ENCODE data around the gene ACTL10. TPM values are rescaled to one million over a fixed set of nuclear protein-coding genes. Genes with fewer than 3 reads are reported as not detected.

Gene ACTL10
- polyA plus RNA-seq, 4 donors = 0.89 to 5.4 (median 2.0) TPM

DNA sequence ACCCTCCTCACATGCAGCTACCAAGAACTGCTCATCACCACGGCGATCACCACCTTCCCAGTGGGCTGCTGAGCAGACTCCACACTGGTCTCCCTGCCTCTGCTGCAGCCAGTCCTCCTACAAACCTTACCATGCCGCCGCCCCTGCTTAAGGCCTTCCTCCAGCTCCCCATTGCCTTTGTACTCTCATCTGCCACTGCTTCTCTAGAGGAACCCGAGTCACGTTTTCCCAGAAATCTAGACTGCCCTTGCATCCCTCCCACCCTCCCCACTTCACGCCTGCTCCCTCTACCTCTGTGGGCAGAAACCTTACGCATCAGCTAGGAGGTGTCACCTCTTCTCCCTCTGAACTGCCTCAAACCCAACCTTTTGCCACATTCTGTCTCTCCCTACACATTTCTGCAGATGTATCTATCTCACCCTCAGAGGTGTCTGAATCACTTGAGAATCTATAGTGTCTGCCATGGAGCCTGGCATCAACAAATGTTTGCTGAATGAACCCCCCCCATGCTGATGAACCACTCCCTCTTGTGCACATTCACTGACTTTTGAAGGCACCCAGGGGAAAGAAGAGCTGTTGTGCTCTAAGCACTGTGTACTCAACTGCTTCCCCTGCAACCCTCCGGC lies 15.1 kb downstream of the ACTL10 start:
- peaks cover 2 to 22% (median 3%) of the 10 kb centered on the region in 3 donors for H3K4me1 ChIP-seq (ENCODE audit: control insufficient read depth in 3 of 3, insufficient read depth in 2 of 3, low read depth in 1 of 3, low read length in 2 of 3)
- FAIRE-seq (no peak), DNase-seq (no peak)
- H3K27ac ChIP-seq (ENCODE audit: low read depth in 1 of 3, low read length in 2 of 3) = no peak overlapping the region
- 79 to 88% (median 85%) methylated on average over 9 of the region's 9 CpGs for WGBS, 3 donors
- H3K36me3 ChIP-seq (ENCODE audit: control insufficient read depth in 3 of 3, insufficient read depth in 2 of 3, low read depth in 1 of 3, low read length in 3 of 3) = peaks cover 0 to 31% (median 0%) of the 10 kb centered on the region in 3 donors
- H3K4me3 ChIP-seq (ENCODE audit: low read depth in 1 of 3, low read length in 3 of 3) = no peak overlapping the region
- H3K9me3 ChIP-seq (ENCODE audit: control insufficient read depth in 2 of 2, insufficient read depth in 1 of 2, low read depth in 1 of 2, low read length in 1 of 2) = no peaks in the 10 kb centered on the region
- H3K27me3 ChIP-seq (ENCODE audit: control insufficient read depth in 3 of 3, insufficient read depth in 3 of 3, low read length in 3 of 3) = no peaks in the 10 kb centered on the region

DNA sequence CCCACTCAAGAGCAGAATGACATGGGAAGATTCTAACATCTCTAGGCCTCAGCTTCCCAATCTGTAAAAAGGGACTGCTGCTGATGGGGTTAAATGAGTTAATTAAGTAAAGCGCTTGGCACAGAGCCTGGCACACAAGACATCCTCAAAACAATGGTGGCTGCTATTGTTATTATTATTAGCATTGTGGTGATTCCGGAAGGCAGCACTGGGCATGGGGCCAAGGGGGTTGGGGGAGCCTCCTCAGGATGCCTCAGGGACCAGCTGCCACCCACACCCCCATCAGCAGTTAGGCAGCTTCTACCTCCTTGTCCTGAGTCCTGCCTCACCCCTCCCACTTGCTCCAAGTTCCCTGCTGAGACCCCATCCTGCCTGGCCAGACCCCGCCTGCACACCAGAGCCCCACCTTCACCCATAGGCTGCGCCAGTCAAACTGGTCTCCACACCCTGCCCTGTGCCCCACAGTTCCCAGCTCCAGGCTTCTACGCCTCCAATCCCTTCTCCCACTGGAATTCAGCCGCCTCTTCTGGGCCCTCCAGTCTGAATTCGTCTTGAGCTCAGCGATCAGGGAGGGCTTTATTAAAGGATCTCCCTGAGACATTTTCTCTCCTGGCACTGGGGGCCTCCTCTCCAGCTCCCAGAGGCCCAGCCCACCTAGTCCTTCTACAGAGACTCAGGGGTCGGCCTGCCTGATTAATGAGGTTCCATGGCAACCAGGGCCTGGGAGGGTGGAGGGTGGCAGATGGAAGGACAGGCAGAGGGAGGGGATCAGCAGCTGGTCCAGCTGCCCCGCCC lies 18.0 kb downstream of the ACTL10 start:
- H3K9me3 ChIP-seq (ENCODE audit: control insufficient read depth in 2 of 2, insufficient read depth in 1 of 2, low read depth in 1 of 2, low read length in 1 of 2) = no peaks in the 10 kb centered on the region
- 24 to 36% (median 34%) methylated on average over 10 of the region's 10 CpGs for WGBS, 3 donors
- peaks cover 2 to 32% (median 3%) of the 10 kb centered on the region in 3 donors for H3K4me1 ChIP-seq (ENCODE audit: control insufficient read depth in 3 of 3, insufficient read depth in 2 of 3, low read depth in 1 of 3, low read length in 2 of 3)
- DNase-seq (peak in 1 of 2 donors; percentile 40), FAIRE-seq (no peak)
- peak overlapping the region in 1 of 3 donors; percentile 31 for H3K4me3 ChIP-seq (ENCODE audit: low read depth in 1 of 3, low read length in 3 of 3)
- H3K36me3 ChIP-seq (ENCODE audit: control insufficient read depth in 3 of 3, insufficient read depth in 2 of 3, low read depth in 1 of 3, low read length in 3 of 3) = peaks cover 0 to 9% (median 0%) of the 10 kb centered on the region in 3 donors
- H3K27ac ChIP-seq (ENCODE audit: low read depth in 1 of 3, low read length in 2 of 3) = peak overlapping the region in 2 of 3 donors; percentile 5 to 81
- H3K27me3 ChIP-seq (ENCODE audit: control insufficient read depth in 3 of 3, insufficient read depth in 3 of 3, low read length in 3 of 3) = no peaks in the 10 kb centered on the region

DNA sequence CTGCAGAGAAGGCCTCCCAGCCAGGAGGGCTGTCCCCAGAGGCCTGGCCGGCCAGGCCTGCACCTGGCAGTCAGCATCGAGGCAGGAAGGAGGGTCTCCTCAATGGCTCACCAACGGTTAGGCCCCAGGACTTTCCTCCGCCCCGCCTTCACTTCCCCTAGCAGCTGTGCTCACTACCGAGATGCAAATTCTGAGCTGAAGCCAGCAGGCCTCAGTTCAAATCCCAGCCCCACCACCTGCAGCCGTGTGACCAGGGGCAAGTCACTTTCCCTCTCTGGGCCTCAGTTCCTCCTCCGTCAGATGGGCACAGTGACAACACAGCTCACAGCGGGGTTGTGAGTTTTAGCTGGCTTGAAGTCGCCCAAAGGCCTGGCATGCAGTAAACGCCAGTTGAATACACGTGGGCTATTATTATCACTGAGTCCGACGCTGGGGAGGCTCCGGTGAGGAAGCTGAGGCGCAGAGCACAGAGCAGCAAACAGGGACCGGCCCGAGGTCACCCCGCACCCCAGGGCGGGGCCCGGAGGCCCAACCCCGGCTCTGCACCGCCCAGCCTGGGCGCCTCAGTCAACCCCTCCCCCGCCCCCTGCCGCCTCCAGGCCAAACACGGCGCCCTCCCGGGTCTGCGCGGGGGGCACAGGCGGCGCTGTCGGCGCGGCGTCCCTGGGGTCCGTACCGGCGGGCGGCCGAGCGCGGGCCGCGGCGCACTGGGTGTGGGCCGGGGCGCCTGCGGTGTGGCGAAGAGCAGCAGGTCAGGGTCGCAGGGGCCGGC lies 18.8 kb downstream of the ACTL10 start:
- Histone ChIP-seq H3K9me3 (ENCODE audit: control insufficient read depth in 2 of 2, insufficient read depth in 1 of 2, low read depth in 1 of 2, low read length in 1 of 2) (no peaks in the 10 kb centered on the region), H3K36me3 (ENCODE audit: control insufficient read depth in 3 of 3, insufficient read depth in 2 of 3, low read depth in 1 of 3, low read length in 3 of 3) (peaks cover 0 to 2% (median 0%) of the 10 kb centered on the region in 3 donors), H3K27ac (ENCODE audit: low read depth in 1 of 3, low read length in 2 of 3) (peak overlapping the region in 2 of 3 donors; percentile 35 to 81), H3K27me3 (ENCODE audit: control insufficient read depth in 3 of 3, insufficient read depth in 3 of 3, low read length in 3 of 3) (no peaks in the 10 kb centered on the region), H3K4me1 (ENCODE audit: control insufficient read depth in 3 of 3, insufficient read depth in 2 of 3, low read depth in 1 of 3, low read length in 2 of 3) (peaks cover 2 to 32% (median 3%) of the 10 kb centered on the region in 3 donors), H3K4me3 (ENCODE audit: low read depth in 1 of 3, low read length in 3 of 3) (peak overlapping the region; percentile 31 to 75 (median 33))
- FAIRE-seq = no peak
- WGBS, 3 donors = 1 to 2% (median 2%) methylated on average over 27 to 53 of the region's 53 CpGs
- DNase-seq = peak; percentile 64 to 82

DNA sequence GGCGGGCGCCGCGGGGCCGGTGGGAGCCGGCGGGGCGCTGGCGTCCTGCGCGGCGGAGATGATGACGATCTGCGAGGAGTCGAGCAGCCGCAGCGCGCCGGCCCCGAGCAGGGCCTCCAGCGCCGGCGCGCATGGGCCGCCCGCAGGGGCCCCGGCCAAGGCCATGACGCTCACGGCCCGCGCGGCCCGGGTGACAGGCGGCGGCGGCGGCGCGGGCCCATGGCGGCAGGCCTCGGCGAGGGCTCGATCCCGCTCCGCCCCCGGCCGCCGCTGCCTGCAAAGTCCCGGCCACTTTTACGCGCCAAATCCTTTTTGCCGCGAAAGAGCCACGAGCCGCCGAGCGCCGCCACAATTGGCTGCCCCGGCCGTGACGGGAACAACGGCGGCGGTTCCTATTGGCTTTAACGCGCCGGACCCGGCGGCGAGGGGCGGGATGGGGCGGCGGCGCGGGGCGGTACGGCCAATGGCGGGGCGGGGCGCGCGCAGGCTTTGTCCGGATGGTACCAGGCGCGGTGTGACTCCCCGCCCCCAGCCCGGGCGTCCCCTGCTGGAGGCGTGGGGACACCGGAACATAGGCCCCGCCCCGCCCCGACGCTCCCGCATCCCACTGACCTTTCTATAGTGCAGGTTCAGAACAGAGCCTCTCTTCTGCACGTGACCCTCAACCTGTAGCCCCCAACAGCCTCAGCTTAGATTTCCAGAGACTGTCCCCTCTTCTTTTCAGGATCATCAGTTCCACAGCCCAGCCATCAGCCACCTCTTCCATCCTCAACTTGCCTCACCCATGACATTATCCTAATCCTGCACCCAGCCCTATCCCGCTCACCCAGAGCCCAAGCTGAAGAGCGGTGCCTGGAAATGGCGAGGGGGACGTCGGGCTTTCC lies 19.6 kb downstream of the ACTL10 start, which contains the start of gene E2F1:
E2F1 (minus strand) TSS at position 286 of the 884 bp plus-strand sequence; CDS start at position 165, 121 bp downstream.
- peak within 1 kb of the TSS; percentile 28 to 81 (median 35) for H3K27ac ChIP-seq (ENCODE audit: low read depth in 1 of 3, low read length in 2 of 3)
- no peaks in the 10 kb centered on the region for H3K36me3 ChIP-seq (ENCODE audit: control insufficient read depth in 3 of 3, insufficient read depth in 2 of 3, low read depth in 1 of 3, low read length in 3 of 3)
- H3K4me1 ChIP-seq (ENCODE audit: control insufficient read depth in 3 of 3, insufficient read depth in 2 of 3, low read depth in 1 of 3, low read length in 2 of 3) = peaks cover 2 to 32% (median 3%) of the 10 kb centered on the region in 3 donors
- no peaks in the 10 kb centered on the region for H3K27me3 ChIP-seq (ENCODE audit: control insufficient read depth in 3 of 3, insufficient read depth in 3 of 3, low read length in 3 of 3)
- H3K4me3 ChIP-seq (ENCODE audit: low read depth in 1 of 3, low read length in 3 of 3) = peak within 1 kb of the TSS; percentile 31 to 75 (median 33)
- 2 to 4% (median 3%) methylated on average over 48 to 101 of the region's 101 CpGs for WGBS, 3 donors
- no peaks in the 10 kb centered on the region for H3K9me3 ChIP-seq (ENCODE audit: control insufficient read depth in 2 of 2, insufficient read depth in 1 of 2, low read depth in 1 of 2, low read length in 1 of 2)
- peak; percentile 95 to 97 for DNase-seq
- no peak for FAIRE-seq

DNA sequence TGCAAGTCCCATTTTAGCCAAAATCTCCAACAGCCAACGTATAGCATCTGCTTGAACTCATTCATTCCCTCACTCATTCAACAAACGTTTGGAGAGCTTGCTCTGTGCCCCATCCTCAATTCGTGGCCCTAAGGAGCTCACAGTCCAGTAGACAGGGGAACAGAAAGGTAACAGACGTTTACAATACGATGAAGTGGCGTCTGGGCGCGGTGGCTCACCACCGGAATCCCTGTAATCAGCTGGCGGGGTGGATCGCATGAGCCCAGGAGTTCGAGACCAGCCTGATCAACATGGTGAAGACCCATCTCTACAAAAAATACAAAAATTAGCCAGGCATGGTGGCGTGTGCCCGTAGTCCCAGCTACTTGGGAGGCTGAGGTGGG lies 20.2 kb downstream of the ACTL10 start:
- no peak for FAIRE-seq
- Histone ChIP-seq H3K27ac (ENCODE audit: low read depth in 1 of 3, low read length in 2 of 3) (peak overlapping the region in 2 of 3 donors; percentile 27 to 28), H3K36me3 (ENCODE audit: control insufficient read depth in 3 of 3, insufficient read depth in 2 of 3, low read depth in 1 of 3, low read length in 3 of 3) (no peaks in the 10 kb centered on the region), H3K4me3 (ENCODE audit: low read depth in 1 of 3, low read length in 3 of 3) (peak overlapping the region in 1 of 3 donors; percentile 27), H3K9me3 (ENCODE audit: control insufficient read depth in 2 of 2, insufficient read depth in 1 of 2, low read depth in 1 of 2, low read length in 1 of 2) (no peaks in the 10 kb centered on the region), H3K4me1 (ENCODE audit: control insufficient read depth in 3 of 3, insufficient read depth in 2 of 3, low read depth in 1 of 3, low read length in 2 of 3) (peaks cover 2 to 32% (median 3%) of the 10 kb centered on the region in 3 donors), H3K27me3 (ENCODE audit: control insufficient read depth in 3 of 3, insufficient read depth in 3 of 3, low read length in 3 of 3) (no peaks in the 10 kb centered on the region)
- DNase-seq = no peak
- WGBS, 3 donors = 71 to 80% (median 72%) methylated on average over 14 of the region's 14 CpGs

DNA sequence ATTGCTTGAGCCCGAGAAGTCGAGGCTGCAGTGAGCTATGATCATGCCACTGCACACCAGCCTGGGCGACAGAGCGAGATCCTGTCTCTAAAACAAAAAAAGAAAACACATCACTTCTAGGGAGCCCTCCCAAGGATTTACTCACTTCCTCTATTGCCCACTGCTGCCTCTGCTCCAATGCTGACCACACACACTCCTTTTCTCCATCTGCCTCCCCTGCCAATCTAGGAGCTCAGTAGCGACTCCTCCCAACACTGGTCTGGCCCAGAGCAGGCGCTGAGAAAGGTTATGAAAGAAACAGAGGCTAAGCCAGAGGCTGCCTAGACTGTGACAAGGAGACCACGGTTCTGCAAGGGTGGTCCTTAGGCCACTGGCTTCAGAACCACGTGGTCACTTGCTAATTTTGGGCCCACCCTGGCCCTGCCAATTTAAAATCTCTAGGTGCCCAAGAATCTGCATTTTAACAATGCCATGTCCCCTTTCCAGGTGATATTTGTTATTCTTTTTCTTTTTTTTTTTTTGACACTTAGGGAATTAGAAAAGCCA lies 20.7 kb downstream of the ACTL10 start:
- Histone ChIP-seq H3K27ac (ENCODE audit: low read depth in 1 of 3, low read length in 2 of 3) (no peak overlapping the region), H3K27me3 (ENCODE audit: control insufficient read depth in 3 of 3, insufficient read depth in 3 of 3, low read length in 3 of 3) (no peaks in the 10 kb centered on the region), H3K4me3 (ENCODE audit: low read depth in 1 of 3, low read length in 3 of 3) (no peak overlapping the region), H3K4me1 (ENCODE audit: control insufficient read depth in 3 of 3, insufficient read depth in 2 of 3, low read depth in 1 of 3, low read length in 2 of 3) (peaks cover 2 to 32% (median 3%) of the 10 kb centered on the region in 3 donors), H3K9me3 (ENCODE audit: control insufficient read depth in 2 of 2, insufficient read depth in 1 of 2, low read depth in 1 of 2, low read length in 1 of 2) (no peaks in the 10 kb centered on the region), H3K36me3 (ENCODE audit: control insufficient read depth in 3 of 3, insufficient read depth in 2 of 3, low read depth in 1 of 3, low read length in 3 of 3) (no peaks in the 10 kb centered on the region)
- no peak for FAIRE-seq
- no peak for DNase-seq
- WGBS, 3 donors = 77 to 91% (median 85%) methylated on average over 8 of the region's 8 CpGs

DNA sequence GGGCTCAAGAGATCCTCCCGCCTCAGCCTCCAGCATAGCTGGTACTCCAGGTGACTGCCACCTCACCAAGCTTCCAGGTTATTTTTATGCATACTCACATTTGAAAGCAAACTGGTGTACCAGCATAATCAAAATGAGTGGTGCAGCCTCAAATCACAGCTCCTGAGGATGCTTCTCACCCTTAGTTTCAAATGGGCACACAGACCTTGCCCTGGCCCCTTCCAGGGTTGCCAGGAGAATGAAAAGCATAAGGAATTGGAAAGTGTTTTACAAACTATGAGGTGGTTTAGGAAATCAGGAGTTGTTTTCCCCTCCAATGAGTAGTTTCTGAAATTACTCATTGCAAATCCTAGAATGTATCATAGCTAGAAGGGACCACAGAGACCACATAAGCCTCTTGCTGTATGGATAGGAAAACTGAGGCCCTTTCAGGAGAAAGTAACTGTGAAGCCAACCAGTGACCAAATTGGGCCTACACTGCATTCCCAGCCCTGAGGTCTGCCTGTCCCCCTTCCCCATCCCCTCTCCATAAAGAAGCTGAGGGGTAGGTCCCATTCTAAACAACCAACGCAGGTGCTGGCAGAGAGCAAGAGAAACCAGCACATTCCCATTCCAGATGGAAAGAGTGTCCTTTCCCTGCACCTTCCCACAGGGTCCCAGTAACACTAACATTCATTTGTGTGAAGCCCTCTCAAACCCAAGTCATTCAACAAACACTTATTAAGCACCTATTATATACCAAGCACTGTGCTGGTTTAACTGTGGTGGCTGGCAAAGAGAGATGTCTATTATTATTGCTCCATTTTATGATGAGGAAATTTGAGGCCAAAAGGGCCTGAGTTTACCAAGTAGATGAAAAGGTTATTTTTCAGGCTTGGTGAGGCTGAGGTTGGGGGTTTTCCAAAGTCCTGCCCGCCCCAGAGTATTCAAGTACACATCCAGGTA lies 21.5 kb downstream of the ACTL10 start:
- Histone ChIP-seq H3K27ac (ENCODE audit: low read depth in 1 of 3, low read length in 2 of 3) (no peak overlapping the region), H3K36me3 (ENCODE audit: control insufficient read depth in 3 of 3, insufficient read depth in 2 of 3, low read depth in 1 of 3, low read length in 3 of 3) (no peaks in the 10 kb centered on the region), H3K4me3 (ENCODE audit: low read depth in 1 of 3, low read length in 3 of 3) (no peak overlapping the region), H3K27me3 (ENCODE audit: control insufficient read depth in 3 of 3, insufficient read depth in 3 of 3, low read length in 3 of 3) (no peaks in the 10 kb centered on the region), H3K9me3 (ENCODE audit: control insufficient read depth in 2 of 2, insufficient read depth in 1 of 2, low read depth in 1 of 2, low read length in 1 of 2) (no peaks in the 10 kb centered on the region), H3K4me1 (ENCODE audit: control insufficient read depth in 3 of 3, insufficient read depth in 2 of 3, low read depth in 1 of 3, low read length in 2 of 3) (peaks cover 2 to 32% (median 3%) of the 10 kb centered on the region in 3 donors)
- WGBS, 3 donors = 75 to 85% (median 81%) methylated on average over 3 of the region's 3 CpGs
- DNase-seq = no peak
- FAIRE-seq = no peak
